ENCODE data around the gene RIN3.

The RIN3 gene

DNA sequence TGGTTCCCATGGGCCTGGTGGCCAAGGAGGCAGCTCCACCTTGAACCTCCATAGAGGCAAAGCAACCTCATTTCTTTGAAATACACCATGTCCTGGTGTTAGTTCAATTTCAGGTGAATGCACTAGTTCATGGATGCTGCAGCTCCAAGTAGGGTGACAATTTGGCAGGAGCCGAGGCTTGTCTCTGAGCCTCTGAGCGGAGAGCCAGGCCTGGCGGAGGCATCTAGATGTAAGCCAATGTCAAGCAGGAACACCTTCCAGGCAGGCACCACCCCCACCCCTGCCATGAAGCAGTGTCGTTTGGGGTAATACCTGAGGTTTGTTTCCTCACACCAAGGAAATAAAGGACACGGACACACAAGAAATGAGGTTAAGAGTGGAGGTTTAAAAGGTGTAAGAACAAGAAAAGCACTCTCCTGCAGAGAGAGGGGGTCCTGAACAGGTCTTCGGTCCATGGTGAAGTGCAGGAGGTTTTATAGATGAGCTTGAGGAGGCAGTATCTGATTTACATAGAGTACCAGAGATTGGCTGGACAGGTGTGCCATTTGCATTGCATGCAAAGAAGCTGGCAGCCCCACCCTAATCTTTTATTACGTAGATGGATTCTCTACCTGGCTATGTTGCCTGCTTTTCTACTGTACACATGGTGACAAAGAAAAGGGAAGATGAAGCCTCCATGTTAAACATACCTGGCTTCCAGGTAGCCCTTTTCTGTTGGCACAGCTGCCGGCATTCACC, 60.3 kb downstream of the RIN3 start:
- DNase-seq (ENCODE audit: low read depth in 1 of 2, low spot score in 1 of 2) = no peak

DNA sequence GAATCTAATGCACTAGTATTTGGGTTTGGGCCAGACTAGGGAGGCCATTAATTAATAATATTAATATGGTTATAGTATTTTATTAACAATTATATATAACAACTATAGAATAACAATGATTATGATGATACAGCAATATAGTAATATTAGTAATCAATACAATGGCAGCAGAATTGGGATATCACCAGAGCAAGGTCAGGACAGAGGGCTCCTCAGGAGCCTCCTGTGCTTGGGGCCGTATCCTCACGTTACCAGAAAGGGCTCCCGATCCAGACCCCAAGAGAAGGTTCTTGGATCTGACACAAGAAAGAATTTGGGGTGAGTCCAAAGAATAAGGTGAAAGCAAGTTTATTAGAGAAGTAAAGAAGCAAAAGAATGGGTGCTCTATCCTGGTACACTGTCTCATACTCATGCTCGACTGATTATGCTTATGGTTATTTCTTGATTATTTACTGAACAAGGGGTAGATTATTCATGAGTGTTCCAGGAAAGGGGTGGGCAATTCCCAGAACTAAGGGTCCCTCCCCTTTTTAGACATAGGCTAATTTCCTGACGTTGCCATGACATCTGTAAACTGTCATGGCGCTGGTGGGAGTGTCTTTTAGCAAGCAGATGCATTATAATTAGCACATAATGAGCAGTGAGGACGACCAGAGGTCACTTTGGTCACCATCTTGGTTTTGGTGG, 61.6 kb downstream of the RIN3 start:
- DNase-seq (ENCODE audit: low read depth in 1 of 2, low spot score in 1 of 2) = no peak

DNA sequence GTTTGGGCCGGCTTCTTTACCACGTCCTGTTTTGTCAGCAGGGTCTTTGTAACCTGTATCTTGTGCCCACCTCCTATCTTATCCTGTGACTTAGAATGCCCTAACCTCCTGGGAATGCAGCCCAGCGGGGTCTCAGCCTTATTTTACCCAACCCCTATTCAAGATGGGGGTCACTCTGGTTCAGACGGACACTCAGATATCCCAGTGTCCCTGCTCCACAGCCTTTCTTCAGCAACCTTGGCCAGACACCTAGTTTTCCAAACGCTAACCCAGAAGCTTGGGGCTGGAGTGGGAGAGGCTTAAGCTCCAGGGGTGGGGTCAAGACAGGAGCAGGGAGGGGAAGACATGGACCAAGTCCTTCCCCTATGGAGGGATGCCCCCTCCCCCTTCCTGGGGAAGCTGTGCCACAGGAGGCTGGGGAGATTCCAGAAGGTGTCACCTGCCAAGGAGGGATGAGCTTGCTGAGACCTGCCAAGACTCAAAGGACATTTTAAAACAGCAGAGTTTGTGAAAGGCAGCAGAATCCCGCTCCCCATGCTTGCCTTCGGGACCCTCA, 62.2 kb downstream of the RIN3 start:
- no peak for DNase-seq (ENCODE audit: low read depth in 1 of 2, low spot score in 1 of 2)

DNA sequence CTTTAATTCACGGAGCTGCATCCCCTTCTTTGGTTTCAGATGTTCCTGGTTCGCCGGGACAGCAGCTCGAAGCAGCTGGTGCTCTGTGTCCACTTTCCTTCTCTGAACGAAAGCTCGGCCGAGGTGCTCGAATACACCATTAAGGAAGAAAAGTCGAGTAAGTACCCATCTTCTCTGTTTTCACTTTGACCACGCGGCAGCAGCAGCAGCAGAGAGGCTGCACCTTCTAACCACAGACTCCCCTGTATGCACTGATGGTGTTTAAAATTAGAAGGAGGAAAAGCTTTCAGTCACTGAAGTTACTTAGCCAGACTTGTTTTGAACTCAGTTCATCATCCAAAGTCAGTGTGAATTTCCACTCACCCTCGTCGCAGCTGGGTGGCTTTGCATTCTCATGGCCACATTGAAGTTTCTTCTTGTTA, 63.8 kb downstream of the RIN3 start:
- DNase-seq (ENCODE audit: low read depth in 1 of 2, low spot score in 1 of 2) = no peak

DNA sequence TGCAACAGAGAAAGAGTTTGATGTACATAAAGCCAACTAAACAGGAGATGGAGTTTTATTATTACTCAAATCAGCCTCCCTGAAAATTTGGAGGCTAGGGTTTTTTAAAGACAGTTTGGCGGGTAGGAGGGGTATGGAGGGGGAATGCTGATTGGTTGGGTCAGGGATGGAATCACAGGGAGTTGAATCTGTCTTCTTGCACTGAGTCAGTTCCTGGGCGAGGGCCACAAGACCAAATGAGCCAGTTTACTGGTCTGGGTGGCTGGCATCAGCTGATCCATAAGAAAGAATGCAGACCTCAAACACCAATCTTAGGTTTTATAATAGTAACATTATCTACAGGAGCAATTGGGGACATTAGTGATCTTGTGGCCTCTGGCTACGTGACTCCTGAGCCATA, 64.9 kb downstream of the RIN3 start:
- no peak for DNase-seq (ENCODE audit: low read depth in 1 of 2, low spot score in 1 of 2)

DNA sequence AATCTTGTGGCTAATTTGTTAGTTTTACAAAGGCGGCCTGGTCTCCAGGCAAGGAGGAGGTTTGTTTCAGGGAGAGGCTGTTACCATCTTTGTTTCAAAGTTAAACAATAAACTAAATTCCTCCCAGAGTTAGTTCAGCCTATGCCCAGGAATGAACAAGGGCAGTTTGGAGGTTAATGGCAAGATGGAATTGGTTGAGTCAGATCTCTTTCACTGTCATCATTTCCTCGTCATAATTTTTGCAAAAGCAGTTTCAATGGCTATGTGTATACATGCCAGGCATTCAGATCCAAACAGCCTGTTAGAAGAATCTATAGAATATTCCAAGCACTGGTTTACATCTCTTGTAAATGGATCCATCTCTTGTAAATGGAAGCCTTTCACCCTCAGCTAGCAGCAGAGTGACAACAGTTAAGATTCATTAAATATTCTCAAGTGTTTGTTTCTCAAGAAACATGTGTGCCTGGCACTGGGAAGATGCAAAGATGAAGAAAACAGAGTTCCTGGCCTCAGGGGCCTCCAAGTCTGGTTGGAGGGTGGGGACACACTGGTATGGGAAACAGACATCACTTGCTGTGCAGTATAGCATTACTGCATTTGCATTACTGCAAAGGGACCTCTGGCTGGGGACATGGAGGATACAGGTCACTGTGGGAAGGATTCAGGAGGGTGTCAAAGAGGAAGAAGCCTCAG, 65.8 kb downstream of the RIN3 start:
- no peak for DNase-seq (ENCODE audit: low read depth in 1 of 2, low spot score in 1 of 2)

DNA sequence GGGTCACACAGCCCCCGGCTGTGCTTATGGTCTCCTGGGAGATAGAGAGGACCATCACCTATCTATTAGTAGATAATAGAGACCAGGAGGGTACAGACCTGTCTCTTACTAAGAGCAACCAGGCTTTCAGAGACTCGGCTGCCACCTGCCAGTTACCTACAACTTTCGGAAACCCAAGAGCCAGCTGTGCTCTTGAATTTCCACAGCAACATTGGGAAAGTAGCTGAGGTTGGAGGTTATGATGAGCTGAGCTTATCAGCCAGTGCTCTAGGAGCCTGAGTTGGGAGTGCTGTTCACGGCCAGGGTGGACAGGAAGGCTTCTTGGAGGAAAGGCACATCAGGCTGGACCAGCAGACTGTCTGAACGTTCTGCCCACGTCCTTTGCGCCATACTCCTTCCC, 67.6 kb downstream of the RIN3 start:
- DNase-seq (ENCODE audit: low read depth in 1 of 2, low spot score in 1 of 2) = no peak

DNA sequence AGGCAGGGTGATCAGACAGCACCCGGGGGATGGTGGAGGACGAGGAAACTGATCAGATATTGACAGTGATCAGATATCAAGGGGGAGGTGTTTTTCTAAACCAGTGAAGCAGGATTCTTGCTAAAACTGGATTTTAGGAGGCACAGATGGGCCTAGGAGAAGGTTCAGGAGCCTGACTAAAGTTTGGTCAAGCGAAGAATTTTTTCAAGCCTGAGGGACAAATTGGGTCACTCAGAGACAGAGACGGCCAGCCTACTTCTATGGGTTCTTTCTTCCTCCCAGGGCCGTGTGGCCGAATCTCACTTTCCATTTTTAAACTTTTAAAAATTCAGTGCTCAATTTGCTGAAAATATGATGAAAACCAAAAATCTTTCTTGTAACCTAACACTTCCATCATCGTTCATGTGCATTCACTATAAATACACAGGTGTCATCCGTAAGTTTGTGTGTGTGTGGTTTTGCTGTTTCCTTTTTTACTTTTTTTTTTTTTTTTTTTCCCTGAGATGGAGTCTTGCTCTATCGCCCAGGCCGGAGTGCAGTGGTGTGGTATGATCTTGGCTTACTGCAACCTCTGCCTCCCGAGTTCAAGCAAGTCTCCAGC, 68.5 kb downstream of the RIN3 start:
- DNase-seq (ENCODE audit: low read depth in 1 of 2, low spot score in 1 of 2) = no peak

DNA sequence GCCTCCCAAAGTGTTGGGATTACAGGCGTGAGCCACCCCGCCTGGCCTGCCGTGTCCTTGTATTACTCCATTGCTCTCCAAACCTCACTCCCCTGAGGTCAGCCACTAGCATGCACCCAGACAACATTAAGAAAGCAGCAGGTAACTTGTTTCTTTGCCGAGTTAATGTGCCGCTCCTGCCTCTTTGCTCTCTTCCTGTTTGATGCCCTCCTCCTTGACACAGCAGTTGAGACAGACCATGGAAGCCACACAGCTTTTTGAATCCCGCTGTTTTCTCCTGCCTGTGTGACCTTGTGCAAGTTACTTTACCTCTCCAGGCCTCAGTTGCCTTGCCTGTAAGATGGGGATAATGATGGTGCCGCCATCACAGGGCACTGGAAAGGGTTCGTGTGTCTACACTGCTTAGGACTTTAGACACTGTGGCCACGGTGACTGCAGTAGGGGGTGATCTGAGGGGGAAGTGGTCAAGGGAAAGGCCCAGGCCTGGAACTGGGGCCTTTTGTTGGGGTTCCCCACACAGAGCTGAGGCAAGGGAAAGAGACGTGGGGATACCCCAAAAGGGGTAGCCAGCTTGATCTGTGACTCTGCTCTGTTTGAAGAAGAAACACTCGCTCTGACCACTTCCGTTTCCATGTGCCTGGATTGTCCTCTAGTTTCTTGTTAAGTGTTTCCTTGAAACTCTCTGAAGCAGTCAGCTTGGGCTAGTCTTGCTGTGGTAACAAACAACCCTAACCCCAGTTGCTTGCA, 69.3 kb downstream of the RIN3 start:
- DNase-seq (ENCODE audit: low read depth in 1 of 2, low spot score in 1 of 2) = no peak

DNA sequence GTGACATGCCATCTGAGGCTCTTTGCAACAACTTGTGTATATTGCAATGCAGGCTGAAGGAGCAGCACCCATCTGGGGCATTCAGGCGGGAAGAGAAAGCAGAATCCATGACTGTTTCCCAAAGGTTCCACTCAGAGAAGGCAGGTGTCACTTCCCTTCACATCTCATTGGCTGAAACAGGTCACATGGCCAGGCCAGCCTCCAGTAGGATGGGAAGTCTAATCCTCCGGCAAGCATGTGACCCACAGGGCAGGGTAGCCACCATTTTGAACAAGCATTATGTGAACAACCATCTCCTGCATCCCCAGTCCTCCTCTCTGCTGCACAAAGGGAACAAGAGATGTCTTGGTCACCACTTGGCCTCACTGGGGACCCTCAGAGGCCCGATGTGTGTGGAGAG, 70.6 kb downstream of the RIN3 start:
- no peak for DNase-seq (ENCODE audit: low read depth in 1 of 2, low spot score in 1 of 2)

DNA sequence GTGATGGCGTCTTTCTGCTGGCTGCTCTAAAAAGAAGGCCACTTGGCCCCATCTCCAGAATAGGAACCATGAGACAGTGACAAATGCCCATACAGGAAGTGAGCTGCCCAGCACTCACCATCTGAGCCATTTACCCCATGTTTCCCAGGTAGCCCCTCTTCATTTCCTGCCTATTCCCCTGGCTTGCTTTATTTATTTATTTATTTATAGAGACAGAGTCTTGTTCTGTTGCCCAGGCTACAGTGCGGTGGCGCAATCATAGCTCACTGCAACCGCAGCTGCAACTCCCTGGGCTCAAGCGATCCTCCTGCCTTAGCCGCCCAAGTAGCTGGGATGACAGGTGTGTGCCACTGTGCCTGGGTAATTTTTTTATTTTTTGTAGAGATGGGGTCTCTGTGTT, 71.2 kb downstream of the RIN3 start:
- no peak for DNase-seq (ENCODE audit: low read depth in 1 of 2, low spot score in 1 of 2)

DNA sequence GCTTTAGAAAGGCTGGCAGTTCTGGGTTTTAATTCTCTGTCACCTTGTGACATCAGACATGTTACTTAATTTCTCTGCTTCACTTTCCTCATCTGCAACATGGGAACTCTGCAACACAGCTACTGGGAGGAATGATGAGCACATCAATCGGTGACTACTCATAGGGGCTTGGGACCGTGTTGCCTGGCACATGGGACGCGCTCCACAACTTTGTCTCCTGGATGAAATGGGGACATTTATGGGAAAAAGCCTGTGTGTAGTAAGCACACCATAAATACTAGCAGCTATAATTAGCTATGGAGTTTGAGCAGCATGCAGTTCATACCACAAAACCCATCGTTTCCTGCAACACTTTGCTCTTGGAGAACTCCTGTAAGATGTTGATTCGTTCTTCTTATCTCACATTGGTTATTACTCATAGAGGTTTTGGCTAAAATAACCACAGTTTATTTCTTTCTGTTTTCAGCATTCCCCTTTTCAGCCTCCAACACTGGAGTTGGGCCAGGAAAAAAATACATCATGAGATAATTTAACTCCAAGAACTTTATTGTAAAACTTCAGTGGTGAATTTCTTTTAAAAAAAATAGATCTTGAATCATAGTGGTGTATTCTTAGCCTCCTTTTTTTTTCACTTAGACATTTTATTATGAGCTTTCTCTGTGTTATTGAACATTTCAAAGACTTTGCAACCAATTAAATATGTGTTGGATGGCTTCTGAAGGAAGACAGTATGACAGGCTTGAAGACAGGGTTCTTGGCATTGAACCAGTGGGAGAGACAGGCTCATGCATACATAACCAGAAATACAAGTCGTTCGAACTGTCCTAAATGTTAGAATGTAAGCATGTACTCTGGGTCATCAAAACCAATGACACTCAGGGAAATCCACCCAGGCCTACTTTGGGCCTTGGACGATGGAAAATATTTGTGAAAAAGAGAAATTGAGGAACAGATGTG, 72.7 kb downstream of the RIN3 start:
- DNase-seq (ENCODE audit: low read depth in 1 of 2, low spot score in 1 of 2) = no peak

DNA sequence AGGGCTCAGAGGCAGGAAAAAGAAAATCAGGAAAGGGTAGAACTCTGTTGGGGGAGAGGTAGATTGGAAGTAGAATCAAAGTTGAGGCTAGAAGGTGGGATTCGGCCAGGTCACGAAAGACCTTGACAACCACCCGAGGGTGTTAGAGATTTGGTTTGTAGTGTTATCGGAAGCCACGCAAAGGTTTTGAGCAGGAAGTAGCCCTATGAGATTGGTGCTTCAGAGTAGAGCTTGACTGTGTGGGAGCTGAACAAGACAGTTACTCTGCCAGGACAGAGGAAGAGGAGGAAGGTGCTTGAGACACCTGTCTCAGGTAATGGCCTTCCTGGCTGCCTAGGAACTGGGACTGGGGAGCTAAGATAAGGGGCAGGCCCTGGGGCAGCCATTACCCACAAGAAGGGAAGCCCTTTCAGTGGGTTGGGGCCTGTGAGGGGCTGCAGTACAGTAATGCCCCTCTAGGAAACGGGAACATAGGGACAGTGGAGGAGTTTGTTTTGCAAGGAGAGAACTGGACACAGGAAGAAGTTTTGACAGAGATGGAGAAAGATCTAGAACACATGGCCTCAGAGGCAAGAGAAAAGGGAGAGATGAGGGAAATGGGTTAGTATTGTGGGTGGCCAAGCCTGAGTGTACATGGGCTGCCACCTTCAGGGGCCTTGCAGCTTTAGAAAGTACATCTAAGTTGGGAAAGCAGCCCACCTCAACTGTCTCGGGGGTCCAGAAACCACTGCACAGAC, 73.5 kb downstream of the RIN3 start:
- DNase-seq (ENCODE audit: low read depth in 1 of 2, low spot score in 1 of 2) = no peak

DNA sequence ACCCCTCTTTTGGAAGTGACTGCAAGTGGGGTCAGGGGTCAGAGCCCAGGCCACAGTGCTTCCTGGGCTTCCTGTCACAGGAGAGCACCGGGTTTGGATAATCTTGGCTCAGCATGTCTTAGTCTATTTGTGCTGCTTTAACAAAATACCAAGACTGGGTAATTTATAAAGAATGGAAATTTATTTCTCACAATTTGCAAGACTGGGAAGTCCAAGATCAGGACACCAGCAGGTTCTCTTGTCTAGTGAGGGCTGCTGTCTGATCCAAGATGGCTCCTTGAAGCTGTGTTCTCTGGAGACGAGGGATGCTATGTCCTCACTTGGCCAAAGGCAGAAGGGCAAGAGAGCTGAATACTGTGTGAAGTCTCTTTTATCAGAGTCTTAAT, 74.1 kb downstream of the RIN3 start:
- DNase-seq (ENCODE audit: low read depth in 1 of 2, low spot score in 1 of 2) = no peak

DNA sequence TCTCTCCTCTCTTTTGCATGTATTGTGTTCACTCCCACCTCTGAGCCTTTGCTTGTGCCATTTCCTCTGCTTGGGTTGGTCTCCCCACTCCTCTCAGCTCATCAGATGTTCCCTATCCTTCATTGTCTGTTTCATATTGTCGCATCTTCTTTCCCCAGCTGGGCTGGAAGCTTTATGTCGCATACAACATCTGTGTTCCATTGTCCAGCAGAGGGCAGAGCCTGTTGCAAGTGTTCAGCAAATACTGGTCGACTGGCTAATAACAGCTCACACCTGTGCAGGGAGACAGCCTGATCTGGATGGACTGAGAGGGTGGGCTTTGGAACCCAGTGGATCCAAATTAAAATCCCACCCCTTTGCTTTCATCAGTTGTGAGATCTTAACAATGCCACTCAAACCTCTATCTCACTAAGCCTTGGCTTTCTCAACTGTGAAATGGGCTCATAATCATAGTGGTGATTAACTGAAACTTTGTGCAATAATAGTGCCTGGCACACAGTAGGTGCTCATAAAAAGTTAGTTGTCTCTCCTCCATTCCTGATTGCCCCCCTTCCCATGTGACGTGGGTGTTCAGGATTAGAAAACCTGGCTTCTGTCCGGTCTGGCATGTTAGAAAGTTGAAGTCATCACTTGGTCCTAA, 75.8 kb downstream of the RIN3 start:
- no peak for DNase-seq (ENCODE audit: low read depth in 1 of 2, low spot score in 1 of 2)

DNA sequence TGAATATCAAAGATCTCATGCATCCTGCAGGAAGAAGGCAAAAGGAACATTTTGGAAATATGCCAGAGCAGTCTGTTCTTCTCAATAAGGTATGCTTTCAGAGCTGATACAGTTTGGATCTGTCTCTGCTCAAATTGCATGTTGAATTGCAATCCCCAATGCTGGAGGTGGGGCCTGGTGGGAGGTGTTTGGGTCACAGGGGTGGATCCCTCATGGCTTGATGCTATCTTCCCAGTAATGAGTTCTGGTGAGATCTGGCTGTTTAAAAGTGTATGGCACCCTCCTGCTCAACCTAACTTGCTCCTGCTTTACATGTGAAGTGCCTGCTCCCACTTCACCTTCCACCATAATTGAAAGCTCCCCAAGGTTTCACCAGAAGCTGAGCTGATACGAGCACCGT, 76.6 kb downstream of the RIN3 start:
- no peak for DNase-seq (ENCODE audit: low read depth in 1 of 2, low spot score in 1 of 2)

DNA sequence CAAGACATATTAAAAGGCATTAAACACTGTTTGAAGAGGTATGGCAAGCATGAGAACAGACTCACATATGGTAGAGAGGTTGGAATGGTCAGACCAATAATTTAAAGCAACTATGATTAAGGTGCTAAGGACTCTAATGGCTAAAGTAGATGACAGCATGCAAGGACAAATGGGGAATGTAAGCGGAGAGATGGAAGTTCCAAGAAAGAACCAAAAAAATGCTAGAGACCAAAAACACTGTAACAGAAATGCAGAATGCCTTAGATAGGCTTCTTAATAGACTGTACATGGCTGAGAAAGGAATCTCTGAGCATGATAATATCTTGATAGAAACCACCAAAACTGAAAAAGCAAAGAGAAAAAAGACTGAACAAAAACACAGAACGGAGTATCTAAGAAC, 77.4 kb downstream of the RIN3 start:
- no peak for DNase-seq (ENCODE audit: low read depth in 1 of 2, low spot score in 1 of 2)

DNA sequence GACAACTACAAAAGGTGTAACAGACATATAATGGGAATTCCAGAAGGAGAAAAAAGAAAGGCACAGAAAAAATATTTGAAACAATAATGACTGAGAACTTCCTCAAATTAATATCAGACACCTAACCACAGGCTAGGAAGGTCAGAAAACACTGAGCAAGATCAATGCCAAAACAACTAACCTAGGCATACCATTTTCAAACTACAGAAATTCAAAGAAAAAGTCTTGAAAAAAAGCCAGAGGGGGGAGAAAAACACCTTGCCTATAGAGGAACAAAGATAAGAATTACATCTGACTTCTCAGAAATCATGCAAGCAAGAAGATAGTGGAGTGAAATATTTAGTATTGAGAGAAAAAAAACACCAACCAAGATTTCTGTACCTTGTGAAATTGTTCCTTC, 77.8 kb downstream of the RIN3 start:
- DNase-seq (ENCODE audit: low read depth in 1 of 2, low spot score in 1 of 2) = no peak

DNA sequence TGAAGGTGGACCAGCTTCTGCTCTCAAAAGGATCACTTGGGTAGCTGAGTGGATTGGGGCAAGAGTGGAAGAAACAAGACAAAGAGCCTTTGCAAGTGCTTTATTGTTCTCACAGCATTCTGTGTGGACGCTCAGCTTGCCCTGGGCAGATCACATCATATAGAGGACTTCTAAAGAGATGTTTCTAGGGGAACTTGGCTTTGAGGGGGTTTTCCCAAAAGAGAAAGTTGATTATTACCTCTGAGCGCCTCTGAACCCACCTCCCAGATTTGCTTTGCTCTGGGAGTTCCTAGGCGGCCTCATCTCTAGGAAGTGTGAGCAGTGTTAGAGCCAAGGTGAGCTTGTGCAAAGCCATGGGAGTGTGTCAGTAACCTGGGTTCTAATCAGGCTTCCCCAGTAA, 81.7 kb downstream of the RIN3 start:
- no peak for DNase-seq (ENCODE audit: low read depth in 1 of 2, low spot score in 1 of 2)

Measured in activated T-helper 1 cell treated with anti-CD3 and anti-CD28 coated beads, Interleukin-2, amount 50 U/mL, for 16 hours (primary cell).